Measurements from ENCODE around the gene ROR1. TPM values are rescaled to one million over a fixed set of nuclear protein-coding genes. Genes with fewer than 3 reads are reported as not detected.

ROR1 gene
- total RNA-seq, 1 donor from 2014 or later: not detected

Other genes with a start within 250 kb of the ROR1 start
- gene PGM1, start 180.6 kb upstream of the ROR1 start, total RNA-seq: 47.3 and 47.9 TPM in 2 replicates